ENCODE measurements around the gene ZNF384. TPM values are rescaled to one million over a fixed set of nuclear protein-coding genes. Genes with fewer than 3 reads are reported as not detected.

ZNF384 gene
- total RNA-seq, 3 donors from 2014 or later, result 54.5 to 67.8 (median 64.3) TPM

DNA sequence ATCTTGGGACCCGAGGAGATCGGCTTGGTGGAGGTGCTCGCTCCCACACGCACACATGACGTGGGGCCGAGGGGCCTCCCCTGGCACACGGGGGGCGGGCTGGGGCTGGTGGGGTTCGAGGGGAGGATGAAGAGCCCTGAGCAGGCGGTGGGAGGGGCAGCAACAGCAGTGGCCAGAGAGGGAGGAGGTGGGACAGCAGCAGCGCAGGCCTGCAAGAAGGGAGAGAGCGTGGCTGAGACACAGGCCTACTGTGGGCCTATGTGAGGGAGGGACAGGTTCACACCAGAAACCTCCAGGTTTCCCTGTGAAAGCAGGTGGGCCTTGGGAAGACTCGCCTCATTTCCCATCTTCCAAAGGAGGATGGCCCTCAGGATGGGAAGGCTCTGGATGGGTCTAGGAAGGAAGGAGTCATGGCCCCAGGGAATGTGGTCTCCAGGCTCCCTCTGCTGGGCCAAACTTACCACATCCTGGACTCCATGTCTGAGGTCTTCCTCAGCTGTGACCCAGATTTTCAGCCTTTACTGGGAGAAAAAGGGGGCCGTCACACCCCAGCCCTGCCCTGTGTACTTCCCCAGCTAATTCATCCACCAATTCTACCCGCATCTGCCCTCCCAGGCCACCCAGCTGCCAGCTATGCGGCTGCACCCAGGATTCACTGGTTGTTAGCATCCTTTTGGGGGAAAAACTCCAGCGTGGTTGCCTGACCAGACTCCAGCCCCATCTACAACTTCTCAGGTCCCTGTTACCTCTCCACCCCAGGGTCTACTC lies 8.6 kb upstream of the ZNF384 start:
- no peaks in the 10 kb centered on the region for H3K9me3 ChIP-seq
- peak in 2 of 3 donors; percentile 47 to 55 for DNase-seq
- TF ChIP-seq CTCF (IDR thresholded peaks at IDR 0.05), result no peak
- H3K4me1 ChIP-seq (ENCODE audit: low read depth), result peaks cover 8% of the 10 kb centered on the region
- peak; percentile 65 for ATAC-seq
- H3K36me3 ChIP-seq (ENCODE audit: low read depth), result no peaks in the 10 kb centered on the region
- H3K4me3 ChIP-seq, result no peak overlapping the region
- intact Hi-C loops (cut with DNase I, micrococcal nuclease), result no loop called here

DNA sequence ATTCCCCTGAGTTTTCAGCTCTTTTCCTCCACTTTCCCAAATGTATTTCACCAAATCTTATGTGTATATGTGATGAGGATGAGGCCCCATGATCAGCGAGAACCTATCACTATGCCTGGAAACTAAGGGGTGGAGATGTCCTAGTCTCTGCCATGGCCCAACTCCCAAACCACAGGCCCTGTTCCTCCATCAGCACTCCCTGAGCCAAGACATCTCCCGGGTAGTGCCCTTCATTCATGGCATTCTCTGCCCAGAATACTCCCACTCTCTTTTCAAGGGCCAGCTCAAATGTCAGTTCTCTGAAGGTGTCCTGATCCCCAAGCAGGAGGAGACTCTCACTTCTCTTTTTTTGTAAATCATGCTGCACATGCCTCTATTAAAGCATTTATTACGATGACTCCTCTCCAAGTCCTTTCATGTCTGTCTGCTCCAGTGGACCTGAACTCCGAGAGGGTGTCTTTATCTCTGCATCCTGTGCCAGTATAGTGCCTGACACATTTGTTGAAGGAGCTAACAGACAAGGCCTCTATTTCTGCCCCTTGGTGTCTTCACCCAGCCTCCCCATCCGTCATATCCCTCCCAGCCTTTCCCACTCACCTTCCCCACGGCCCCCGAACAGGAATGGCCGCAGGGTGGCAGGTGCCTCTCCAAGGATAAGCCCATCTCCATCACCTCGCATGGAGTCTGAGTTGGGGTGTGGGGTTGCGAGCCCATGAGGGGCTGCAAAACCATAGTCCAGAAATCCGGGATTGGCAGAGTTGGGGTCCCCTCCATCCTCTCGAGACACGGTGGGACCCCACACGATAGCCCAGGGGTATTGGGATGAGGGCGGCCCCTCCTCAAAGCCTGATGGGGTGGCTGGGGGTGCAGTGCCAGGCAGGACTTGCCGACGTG lies 7.8 kb upstream of the ZNF384 start:
- intact Hi-C loops (cut with DNase I, micrococcal nuclease), result no loop called here
- TF ChIP-seq CTCF (IDR thresholded peaks at IDR 0.05), result no peak
- Histone ChIP-seq H3K4me1 (ENCODE audit: low read depth) (peaks cover 8% of the 10 kb centered on the region), H3K36me3 (ENCODE audit: low read depth) (no peaks in the 10 kb centered on the region), H3K4me3 (no peak overlapping the region), H3K9me3 (no peaks in the 10 kb centered on the region)
- DNase-seq, result no peak
- peak; percentile 16 for ATAC-seq

DNA sequence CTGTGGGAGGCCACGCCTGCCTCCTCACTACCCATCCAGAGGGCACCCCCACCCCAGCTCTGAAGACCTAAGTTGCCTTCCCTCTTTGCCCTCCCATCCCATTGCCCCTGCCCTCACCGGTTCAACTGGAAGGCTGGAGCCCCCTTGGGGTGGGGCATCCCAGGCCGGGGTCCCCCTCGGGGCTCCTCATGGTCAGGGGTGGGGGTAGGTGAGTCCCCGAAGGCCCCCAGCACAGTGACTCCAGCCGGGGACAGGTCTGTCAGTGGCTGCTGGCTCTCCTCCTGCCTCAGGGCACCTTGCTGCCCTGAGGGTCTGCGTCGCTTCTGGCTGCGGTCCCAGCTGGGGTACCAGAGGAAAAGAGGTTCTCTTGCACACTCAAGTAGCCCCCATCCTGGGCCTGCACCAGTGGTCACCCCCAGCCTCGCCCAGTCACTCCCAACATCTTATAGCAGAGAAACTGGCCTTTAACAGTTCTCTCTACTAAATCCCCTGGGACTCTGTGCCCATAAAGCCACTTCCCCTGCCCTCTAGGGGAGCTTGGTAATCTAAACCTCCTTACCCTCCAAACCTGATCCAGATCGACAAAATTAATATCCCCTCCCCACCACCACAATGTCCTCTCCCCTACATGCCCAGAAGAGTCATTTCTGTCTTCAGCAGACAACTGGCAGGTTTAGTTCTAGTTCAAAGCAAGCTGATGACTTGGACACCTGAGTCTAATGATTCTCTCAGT lies 6.3 kb upstream of the ZNF384 start:
- Histone ChIP-seq H3K4me3 (no peak overlapping the region), H3K9me3 (no peaks in the 10 kb centered on the region), H3K4me1 (ENCODE audit: low read depth) (peaks cover 10% of the 10 kb centered on the region), H3K36me3 (ENCODE audit: low read depth) (no peaks in the 10 kb centered on the region)
- intact Hi-C loops (cut with DNase I, micrococcal nuclease), result no loop called here
- no peak for ATAC-seq
- no peak for DNase-seq
- no peak for TF ChIP-seq CTCF (IDR thresholded peaks at IDR 0.05)

DNA sequence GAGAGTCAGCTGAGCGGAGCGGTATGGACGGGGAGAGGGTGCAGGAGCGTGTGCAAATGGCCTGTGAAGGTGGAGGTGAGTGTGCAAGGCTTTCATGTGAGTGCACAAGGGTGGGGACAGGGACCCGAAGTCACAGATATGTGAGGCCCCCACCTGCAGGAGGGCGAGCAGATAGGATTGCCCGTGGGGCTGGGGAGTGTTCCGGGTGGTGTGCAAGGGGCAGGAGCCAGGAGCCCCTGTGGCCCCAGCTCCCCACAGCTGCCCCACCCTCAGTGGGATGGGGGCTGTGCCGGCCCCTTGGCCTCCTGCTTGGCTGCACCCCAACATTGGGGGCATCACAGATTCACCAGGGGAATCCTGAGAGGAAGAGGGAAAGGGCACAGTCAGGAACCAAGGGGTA lies 5.5 kb upstream of the ZNF384 start:
- intact Hi-C loops (cut with DNase I, micrococcal nuclease), result no loop called here
- no peak for ATAC-seq

More for the DNA sequence above, 5.5 kb upstream of the ZNF384 start:
- H3K36me3 ChIP-seq (ENCODE audit: low read depth), result no peaks in the 10 kb centered on the region
- peaks cover 8% of the 10 kb centered on the region for H3K4me1 ChIP-seq (ENCODE audit: low read depth)
- DNase-seq, result no peak
- no peak overlapping the region for H3K4me3 ChIP-seq
- no peaks in the 10 kb centered on the region for H3K9me3 ChIP-seq
- no peak for TF ChIP-seq CTCF (IDR thresholded peaks at IDR 0.05)

All from mucosa of descending colon (tissue), 3 donors.